AG10803 (cell line): ENCODE measurements around the gene BRWD1.

Experiments
- DNase-seq: peaks from one replicate; pipeline ENCODE4 v3.0.0; 2010; ENCODE audit warnings: low read depth
- H3K4me3 ChIP-seq: 2 replicates; pipeline ENCODE4 v1.5.1; 2011; ENCODE audit warnings: mild to moderate bottlenecking, low read length, control low read depth
- CTCF ChIP-seq: conservative IDR thresholded peaks from 2 replicates; pipeline ENCODE4 v1.5.1; 2011; ENCODE audit warnings: mild to moderate bottlenecking, low read length, control low read depth, inconsistent platforms

BRWD1 gene

GRCh38 chr21:39150877-39151276, 162.6 kb downstream of the BRWD1 start:
- no peak for DNase-seq
- TF ChIP-seq CTCF, result no peak
- H3K4me3 ChIP-seq, result no peak overlapping the region

GRCh38 chr21:39150316-39150715, 163.1 kb downstream of the BRWD1 start:
- DNase-seq, result no peak
- H3K4me3 ChIP-seq, result no peak overlapping the region
- no peak for TF ChIP-seq CTCF

- DNase-seq, result no peak
- no peak overlapping the region for H3K4me3 ChIP-seq
- no peak for TF ChIP-seq CTCF
Measured at GRCh38 chr21:39149882-39150281, 163.6 kb downstream of the BRWD1 start.

GRCh38 chr21:39148975-39149374, 164.5 kb downstream of the BRWD1 start:
- DNase-seq, result no peak
- H3K4me3 ChIP-seq, result no peak overlapping the region
- no peak for TF ChIP-seq CTCF

GRCh38 chr21:39144191-39144590, 169.2 kb downstream of the BRWD1 start:
- no peak for DNase-seq
- no peak for TF ChIP-seq CTCF
- no peak overlapping the region for H3K4me3 ChIP-seq

- no peak for DNase-seq
- TF ChIP-seq CTCF, result no peak
- H3K4me3 ChIP-seq, result no peak overlapping the region
Measured at GRCh38 chr21:39142972-39143371, 170.5 kb downstream of the BRWD1 start.

GRCh38 chr21:39141502-39141901, 171.9 kb downstream of the BRWD1 start:
- H3K4me3 ChIP-seq, result no peak overlapping the region
- TF ChIP-seq CTCF, result no peak
- peak; percentile 78 for DNase-seq
